ENCODE data around the gene GRAMD2A.
A peak's percentile ranks its signal among the peaks of the same experiment; 100 is the strongest.

GRAMD2A gene

DNA sequence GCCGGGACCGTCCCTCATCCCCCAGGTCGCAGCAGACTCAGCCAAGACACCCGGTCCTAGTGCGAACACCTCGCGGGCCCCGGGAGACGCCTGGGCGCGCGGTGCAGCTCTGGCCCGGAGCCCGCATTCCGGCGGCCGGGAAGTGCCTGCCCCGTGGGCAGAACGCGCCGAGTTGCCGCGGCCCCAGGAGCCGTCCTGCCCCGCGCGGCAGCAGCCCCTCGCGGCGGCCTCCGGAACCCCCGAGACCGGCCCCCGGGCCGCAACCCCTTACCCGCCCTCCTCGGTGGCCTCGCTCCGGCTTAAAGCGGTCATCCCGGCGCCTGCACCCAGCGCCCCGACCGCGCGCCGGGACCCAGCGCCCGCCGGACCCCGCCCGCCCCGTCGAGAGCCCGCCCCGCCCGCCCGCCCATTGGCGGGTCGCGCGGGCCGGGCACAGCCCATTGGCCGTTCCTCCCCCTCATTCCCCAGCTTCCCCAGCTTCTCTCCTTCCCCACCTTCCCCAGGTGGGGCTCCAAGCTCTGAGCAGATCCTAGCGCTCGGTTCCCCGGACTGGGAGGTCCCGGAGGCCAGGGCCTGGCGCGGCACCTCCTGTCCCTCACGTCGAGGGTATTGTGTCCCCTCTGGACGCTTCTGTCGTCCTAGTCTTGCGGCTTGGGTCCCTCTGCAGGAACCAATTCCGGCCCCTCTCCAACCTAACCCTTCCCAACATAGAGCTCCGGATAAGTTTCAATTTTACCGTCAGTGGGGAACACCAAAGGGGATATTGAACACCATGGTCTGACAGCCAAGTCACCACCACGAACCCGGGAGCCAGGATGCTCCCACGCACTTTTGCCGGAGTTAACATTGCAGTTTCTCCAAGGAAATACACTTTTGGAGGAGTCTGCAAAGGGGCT, at the start of gene GRAMD2A:
Gene GRAMD2A (minus strand): TSS at position 328 of the 896 bp plus-strand sequence.
- peak; percentile 30 for DNase-seq (ENCODE audit: low read depth)

DNA sequence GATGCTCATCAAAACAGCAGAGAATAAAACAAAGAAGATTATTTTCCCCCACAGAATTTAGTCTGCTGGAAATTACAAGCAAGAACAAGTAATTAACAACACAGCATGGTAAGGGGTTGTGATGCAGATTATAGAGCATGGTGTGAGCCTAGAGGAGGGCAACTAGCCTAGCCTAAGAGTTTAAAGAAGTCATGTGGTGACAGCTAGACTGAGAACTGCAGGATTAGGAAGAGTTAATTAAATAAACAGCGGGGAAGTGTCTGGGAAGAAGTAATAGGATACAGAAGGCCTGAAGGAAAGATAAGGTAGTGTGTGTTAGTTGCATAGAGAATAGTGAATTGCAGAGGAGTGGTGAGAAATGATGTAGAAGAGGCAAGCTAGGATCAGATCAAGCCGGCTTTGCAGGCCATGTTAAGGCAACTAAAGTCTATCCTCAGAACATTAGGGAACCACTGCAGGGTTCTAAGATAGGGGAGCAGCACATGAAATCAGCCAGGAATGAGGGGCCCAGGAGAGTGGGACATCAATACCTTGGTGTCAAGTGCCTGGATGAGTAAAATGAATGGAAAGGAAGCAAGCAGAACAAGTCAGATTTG, 45.3 kb upstream of the GRAMD2A start:
- DNase-seq (ENCODE audit: low read depth): no peak

DNA sequence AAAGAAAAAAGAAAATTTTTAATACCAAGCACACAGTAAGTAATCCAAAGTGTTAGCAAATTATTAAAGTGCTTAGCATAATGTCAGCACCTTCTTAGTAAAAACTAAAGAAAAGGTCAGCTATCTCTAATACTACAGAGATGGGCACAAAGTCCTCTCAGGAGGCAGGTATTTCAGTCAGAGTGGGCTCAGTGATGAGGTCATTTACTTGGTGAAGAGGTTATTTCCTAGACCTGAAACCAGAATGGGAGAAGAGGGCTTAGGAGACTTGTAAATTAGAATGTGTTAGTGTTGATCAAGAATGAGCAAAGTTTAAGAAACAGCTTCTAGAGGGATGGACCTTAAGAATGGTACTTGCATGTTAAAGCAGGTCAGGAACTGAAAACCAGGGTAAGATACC, 42.1 kb upstream of the GRAMD2A start:
- no peak for DNase-seq (ENCODE audit: low read depth)

DNA sequence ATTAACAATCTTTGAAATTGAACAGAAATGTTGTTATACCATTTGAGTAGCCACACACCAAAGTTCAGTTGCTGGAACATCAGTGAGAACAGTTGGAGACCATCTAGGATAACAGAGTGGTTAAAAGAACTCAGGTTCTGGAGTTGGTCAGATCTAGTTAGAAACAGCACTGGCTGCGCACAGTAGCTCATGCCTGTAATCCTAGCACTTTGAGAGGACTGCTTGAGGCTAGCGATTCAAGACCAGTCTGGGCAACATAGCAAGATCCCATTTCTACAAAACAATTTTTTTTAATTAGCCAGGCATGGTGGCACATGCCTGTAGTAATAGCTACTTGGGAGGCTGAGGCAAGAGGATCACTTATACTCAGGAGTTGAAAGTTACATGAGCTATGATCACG, 41.0 kb upstream of the GRAMD2A start:
- no peak for DNase-seq (ENCODE audit: low read depth)

DNA sequence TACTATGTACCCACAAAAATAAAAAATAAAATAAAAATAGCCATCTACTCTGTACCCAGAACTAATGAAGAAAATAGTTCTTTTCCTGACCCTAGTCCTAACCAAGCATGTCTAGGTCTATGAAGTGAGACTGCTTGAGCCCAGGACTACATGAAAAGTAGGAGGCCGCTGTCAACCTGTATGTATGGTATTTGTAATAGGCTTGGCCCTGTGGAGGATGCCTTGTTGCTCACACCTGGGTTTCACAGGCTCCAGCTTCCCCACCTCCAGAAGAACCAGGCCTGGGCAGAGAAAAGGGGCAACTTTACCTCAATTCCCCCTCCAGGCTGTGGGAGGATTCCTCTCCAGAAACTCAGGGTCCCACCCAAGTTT, 40.3 kb upstream of the GRAMD2A start:
- DNase-seq (ENCODE audit: low read depth): no peak

DNA sequence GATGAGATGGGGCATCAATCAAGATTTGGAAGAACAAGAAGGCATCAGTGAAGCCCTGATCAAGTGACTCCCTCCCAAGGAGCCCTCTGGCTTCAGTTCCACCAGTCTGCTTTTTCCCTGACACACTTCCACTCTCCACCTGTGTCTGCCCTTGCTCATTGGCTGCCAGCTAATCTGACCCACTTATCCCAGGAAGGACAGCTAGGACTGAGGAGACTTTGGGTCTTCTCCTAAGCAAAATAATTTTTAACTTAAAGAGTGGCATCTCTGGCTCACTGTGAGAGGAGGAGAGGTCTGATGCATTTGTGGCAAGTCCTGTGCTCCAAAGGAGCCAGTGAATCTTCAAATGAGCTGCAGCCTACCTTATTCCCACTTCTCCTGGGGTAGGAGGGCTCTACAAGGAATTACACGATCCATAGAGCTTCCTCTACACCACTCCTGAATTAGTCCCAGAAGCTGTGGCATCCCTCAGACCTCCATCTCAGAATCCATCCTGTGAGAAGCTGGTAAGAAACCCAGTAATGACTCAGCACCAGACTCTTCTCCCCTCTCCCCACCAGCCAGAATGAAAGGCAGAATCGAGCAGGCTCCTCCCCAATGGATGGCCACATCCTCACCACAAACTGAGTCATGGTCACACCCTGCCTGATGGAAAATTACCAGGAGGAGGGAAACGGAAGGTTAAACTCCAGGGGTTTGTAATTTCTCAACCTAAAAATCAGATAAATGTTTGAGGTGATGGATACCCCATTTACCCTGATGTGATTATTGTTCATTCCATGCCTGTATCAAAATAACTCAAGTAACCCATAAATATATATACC, 39.7 kb upstream of the GRAMD2A start:
- peak; percentile 97 for DNase-seq (ENCODE audit: low read depth)

DNA sequence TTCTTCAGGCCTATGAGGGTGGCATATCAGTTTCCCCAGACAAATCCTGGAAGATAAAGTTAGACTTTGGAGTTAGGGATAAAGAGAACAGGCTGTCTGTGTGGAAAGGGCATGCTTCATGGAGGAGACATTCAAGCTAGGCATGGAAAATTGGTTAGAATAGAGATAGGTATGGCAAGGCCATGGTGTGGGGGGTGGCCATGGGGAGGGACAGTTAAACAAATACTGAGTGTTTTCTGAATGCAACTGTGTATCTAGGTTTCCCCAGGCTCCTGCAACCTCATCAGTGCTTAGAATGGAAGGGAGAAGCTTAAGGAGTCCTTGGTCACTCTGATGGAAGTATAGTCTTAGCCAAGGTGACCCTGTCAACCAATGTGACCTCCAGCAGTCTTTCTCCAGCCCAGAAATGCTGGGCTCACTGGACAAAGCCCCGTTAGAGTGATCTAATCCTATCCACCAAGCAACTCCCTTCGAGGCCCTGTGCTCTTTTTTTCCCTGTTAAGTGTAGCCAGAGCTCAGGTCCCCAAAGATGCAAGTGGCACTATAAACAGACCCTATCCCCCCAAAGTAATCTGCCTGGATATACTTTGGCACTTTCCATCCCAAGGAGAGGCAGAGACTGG, 38.9 kb upstream of the GRAMD2A start:
- no peak for DNase-seq (ENCODE audit: low read depth)

DNA sequence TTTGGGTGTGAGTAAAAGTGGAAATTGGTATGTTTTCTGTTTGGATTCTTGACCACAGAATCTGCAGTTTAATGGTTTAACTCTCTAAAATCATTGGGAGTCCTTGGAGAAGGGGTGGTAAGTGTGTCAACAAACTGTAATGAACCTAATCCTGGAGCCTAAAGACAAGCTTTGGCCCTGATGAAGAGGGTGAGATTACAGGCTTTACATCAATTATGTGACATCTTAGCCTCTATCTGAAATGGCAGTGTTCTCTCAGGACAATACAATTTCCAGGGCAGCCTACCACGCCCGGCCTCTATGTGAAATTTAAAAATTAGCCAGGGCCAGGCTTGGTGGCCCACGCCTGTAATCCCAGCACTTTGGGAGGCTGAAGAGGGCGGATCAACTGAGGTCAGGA, 37.7 kb upstream of the GRAMD2A start:
- no peak for DNase-seq (ENCODE audit: low read depth)

DNA sequence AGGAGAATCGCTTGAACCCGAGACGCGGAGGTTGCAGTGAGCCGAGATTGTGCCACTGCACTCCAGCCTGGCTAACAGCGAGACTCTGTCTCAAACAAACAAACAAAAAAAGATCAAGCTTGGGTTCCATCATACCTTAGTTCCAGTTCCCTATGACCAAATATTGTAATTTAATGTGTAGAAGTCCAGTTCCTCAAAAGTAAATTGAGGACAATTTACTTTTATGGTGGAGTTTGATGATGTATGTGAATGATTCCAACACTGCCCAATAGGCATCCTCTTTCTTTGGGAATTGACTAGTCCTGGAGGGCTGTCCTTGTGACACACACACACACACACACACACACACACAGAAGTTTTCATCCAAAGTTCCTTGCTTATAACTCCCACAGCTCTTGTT, 36.2 kb upstream of the GRAMD2A start:
- no peak for DNase-seq (ENCODE audit: low read depth)

DNA sequence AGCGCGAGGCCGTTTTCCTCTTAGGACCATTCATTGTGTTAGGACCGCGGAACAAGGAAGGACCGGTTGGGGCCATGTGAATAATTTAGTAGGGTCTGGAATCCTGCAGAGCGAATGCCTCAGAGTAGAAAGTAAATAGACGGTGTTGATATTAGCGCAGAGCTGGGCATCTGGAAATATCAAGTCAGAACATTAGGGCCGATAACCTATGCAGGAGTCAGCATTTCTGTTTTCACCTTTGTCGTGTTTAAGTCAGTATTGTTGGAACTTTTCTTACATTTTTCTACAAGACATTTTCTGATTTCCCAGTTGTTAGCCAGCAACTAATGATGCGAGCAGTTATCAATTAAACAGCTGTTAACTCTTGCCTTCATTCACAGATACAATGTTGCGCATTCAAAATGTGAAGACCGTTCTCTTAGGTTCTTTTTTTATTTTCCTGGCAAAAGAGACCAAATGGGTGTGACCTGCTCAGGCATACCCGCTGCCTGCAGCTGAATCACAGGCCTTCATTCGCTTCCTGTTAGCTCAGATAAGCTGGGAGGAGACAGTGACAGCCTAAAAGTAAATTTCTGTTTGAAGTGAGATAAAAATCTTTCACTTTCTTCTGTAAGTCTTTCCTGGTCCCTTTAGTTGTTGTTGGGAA, 34.4 kb upstream of the GRAMD2A start:
- peak; percentile 79 for DNase-seq (ENCODE audit: low read depth)

DNA sequence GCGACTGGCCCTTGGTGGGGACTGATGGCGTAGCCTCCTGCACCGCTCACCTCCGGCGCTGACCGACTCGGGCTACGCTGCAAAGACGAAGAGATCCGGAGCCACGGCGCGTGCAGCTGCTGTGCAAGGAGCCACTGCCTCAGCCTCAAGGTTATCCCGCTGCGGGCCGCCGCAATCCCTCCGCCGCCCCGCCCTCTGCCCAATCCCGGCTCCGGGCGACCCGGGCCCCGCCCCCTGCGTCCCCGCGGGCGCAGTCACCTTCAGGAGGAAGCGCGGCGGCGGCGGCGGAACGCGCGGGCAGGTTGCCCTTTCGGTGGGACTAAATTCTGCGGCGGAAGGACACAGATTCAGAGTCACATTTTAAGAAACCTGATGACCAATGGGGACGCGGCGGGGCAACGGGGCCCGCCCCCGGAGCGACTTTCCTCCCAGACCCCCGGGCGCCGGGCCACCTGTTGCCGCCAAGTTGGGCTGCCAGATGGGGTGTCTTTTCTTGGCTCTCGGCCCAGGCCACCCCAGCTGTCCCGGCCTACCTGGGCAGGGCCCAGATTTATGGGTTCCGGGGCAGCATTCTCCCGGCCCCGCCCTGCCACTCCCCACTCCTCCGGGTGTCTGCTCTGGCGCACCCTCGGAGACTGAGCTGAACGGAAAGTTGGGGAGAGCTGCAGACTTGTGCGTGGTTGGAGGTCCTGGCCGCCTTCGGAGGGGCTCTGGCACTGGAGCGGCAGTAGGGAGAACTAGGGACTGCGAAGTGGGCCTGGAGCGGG, 33.7 kb upstream of the GRAMD2A start, which contains the start of gene PKM:
Gene PKM (minus strand): TSS at position 125 of the 767 bp plus-strand sequence. CDS start 12,093 bp downstream, outside the sequence.
- peak; percentile 93 for DNase-seq (ENCODE audit: low read depth)

DNA sequence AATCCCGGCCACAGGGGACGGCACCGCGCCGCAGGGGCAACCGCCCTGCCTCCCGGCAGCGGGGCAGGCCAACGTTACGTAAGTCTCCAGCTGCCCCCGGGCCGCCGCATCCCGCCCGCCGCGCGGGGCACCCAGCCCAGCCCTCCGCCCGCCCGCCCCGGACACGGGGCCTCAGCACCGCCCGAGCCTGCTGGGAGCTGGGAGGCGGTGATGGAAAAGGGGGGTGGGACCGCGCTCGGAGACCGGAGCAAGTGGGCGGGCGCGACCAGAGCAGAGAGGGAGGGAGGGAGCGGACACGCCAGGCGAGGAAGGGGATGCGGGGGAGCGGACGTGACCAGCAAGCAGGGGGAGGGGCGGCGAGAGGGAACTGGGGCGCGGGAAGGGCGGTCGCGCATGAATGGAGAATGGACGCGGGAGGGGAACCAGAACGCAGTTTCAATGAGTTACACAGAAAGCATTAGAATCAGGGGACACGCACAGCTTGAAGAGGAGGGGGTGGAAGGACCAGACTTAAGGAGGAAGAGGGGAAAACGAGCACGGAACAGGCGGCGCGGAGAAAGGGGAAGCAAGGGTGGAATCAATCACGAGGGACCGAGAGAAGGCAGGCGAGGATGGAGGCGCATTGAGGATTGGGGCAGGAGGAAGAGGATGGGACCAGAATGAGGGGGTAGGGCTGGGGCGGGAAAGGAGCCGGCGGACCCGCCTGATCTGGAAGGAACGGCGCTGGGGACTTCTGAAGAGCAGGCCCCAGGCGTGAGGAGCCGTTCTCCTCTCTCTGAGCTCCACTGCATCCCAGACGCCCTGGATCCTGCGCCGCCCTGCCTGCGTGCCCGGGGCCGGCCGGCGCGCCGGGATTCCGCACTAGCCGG, 32.8 kb upstream of the GRAMD2A start:
- peak; percentile 90 for DNase-seq (ENCODE audit: low read depth)

DNA sequence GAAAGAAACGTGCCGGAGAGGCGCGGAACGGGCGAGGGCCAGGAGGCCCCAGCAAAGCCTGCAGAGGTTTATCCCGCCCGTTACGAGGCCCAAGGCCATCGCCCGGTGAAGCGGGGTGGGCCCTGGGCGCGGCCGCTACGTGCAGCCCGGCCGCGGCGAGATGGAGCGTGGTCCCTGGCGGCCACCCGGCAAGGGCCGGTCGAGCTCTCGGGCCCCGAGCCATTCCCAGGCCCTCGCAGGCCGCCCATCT, 32.3 kb upstream of the GRAMD2A start:
- DNase-seq (ENCODE audit: low read depth): no peak

DNA sequence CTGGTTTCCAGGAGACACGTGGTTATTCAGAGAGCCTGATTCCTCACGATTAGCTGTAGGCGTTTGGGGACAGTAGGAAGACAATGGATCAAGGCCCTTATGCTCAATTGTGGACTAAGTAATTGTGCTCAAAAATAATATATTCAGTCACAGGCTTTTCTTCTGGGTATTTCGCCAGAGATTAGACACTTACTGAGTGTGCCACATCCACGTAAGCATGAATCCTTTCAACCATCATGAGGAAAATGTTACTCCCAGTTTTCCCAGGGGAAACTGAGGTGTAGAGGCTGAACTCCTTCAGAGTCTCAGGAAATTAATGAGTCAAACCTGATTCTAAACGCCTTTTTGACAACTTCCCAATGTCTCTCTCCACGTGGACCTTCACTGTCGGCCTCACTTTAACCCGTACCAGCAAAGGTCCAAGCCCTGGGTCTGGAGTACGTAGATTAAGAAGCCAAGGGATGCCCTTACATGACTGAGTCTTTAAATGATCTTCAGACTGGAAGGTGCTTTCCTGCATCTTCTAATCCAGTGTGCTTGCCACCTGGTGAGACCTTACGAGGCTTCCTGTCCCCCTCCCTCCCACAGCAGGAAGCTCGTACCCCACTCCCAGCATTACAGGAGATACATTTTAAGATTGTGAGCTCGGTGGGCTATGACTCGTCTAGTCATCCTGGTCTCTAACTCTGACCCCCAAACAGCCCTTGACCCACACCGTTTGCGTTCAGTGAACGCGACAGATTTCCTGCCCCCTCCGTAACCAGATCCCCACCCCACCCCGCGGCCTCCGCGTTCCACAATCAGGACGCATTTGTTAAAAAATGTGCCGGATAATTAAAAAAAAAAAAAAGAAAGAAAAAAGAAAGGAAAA, 31.7 kb upstream of the GRAMD2A start:
- peak; percentile 46 for DNase-seq (ENCODE audit: low read depth)

DNA sequence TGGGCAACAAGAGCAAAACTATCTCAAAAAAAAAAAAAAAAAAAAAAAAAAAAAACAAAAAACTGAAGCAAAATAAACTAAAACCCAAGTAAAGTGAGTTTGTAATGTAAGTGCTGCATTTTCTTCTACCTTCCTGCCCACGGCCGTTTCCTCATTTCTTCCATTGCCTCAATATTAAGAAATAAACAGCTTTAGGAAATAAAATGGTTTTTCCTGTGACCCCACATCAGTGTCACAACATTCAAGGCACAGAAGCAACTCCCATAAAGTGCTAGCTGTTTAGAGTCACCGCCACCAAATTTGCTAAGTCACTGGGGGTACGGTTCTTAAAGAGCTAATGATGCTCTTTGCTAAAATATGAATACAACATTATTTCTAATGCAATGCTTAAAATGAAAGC, 30.1 kb upstream of the GRAMD2A start:
- DNase-seq (ENCODE audit: low read depth): no peak

DNA sequence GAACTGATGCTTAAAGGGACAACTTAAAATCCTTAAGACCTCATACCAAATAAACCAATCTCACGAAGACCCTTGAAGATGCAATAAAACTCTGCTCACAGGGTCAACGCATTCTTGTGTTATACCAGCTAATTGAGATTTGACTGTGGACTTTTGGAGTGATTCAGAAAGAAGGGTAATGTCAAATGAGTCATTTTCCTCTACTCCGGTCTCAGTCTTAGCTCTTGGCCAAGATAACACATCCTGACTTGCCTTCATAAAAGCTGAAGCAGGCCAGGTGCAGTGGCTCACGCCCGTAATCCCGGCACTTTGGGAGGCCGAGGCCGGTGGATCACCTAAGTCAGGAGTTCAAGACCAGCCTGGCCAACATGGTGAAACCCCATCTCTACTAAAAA, 29.6 kb upstream of the GRAMD2A start:
- peak; percentile 93 for DNase-seq (ENCODE audit: low read depth)

DNA sequence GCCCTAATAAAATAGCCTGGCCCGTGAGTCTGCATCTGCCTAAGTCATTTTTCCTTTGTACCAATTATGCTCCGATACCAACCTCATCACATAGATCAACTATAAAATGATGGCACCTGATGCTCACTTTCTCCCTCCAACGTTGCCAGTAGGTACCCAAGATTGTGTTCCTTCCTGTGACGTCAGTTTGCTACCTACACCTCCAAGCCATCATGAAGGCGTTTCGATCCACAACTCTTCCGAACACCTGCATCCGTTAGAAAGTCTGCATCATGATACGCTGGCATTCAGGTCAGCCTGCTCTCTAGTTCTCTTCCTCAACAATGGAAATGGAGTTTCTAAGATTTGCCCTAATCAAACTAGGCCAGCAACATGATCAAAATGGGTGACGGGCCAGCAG, 25.7 kb upstream of the GRAMD2A start:
- no peak for DNase-seq (ENCODE audit: low read depth)

DNA sequence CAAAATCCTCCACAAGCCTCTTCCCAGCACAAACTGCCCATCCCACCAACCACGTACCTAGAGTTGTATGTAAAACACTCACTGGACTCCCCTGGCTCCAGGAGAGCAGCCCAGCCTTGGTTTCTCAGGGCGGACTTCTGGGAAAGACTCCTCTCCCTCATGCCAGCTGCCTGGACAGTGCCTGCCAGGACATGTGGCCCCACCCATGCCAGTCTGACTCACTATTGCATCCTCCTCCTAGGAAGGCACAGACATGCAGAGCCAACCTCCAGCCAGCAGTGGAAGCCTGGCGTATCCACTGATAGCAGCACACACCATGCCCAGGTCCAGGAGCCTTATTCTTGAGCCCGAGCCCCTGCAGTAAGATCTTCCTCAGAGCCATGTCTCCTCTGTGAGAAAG, 24.8 kb upstream of the GRAMD2A start:
- DNase-seq (ENCODE audit: low read depth): peak; percentile 54

DNA sequence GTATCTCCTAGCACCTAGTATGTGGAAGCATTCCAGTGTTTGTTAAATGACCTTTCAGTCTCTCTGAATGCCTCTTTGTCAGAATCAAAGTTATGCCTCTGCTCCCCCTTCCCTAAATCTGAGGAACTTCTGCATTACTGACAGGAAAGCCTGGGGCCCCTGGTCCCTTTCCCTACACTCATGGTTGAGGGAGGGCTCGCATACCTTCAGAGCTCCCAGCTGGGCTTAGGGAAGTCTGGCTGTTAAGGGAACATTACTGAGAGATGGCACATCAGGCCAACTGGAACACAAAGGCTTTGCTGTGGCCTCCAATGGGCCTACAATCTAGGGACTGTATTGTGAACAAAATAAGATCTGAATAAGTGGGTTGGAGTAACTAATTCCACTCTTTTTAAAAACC, 23.1 kb upstream of the GRAMD2A start:
- DNase-seq (ENCODE audit: low read depth): no peak
